Stimulated activated naive CD8-positive, alpha-beta T cell treated with anti-CD3 and anti-CD28 coated beads, Interleukin-15, amount 100 ng/mL, for 72 hours (primary cell): ENCODE data around the gene LCE2C.
"Not testable (repeated sequence)": the region's sequence is repeated elsewhere in the genome, so short reads cannot be mapped to it uniquely, and the experiment has no call there.

ENCODE experiments used
- ATAC-seq: fragments of 150-1000 bp; cut with Tn5 transposase; 2 replicates; pipeline ENCODE4 v1.10.0; 2021; ENCODE audit warnings: mild to moderate bottlenecking, moderate library complexity
- DNase-seq, 2 donors: peaks; one replicate each; pipeline ENCODE4 v3.0.0; 2021 to 2022
- H3K27ac Mint-ChIP-seq, 2 donors: one replicate each; pipeline ENCODE4 v1.8.0; 2022; ENCODE audit warnings: mild to moderate bottlenecking in 2 of 2, mixed read lengths in 2 of 2, moderate library complexity in 2 of 2
- H3K27me3 Mint-ChIP-seq: one replicate; pipeline ENCODE4 v1.8.0; 2022; ENCODE audit warnings: mixed read lengths
- H3K4me1 Mint-ChIP-seq: one replicate; pipeline ENCODE4 v1.8.0; 2022; ENCODE audit warnings: mild to moderate bottlenecking, mixed read lengths
- H3K4me3 Mint-ChIP-seq, 2 donors: one replicate each; pipeline ENCODE4 v1.8.0; 2022; ENCODE audit warnings: mild to moderate bottlenecking in 2 of 2, mixed read lengths in 2 of 2, moderate library complexity in 1 of 2
- H3K9me3 Mint-ChIP-seq, 2 donors: one replicate each; pipeline ENCODE4 v1.8.0; 2022; ENCODE audit warnings: mixed read lengths in 2 of 2

Gene LCE2C

GRCh38 chr1:152674983-152675382 lies at the start of gene LCE2C:
LCE2C (plus strand) TSS chr1:152675279; CDS start chr1:152676016, 737 bp downstream.
- H3K4me1 Mint-ChIP-seq, DNase-seq, ATAC-seq, H3K4me3 Mint-ChIP-seq, H3K9me3 Mint-ChIP-seq, H3K27ac Mint-ChIP-seq: not testable (repeated sequence)
- H3K27me3 Mint-ChIP-seq, result peaks cover 51% of the 10 kb centered on the region

- no peak overlapping the region for H3K4me3 Mint-ChIP-seq
- ATAC-seq (no peak), DNase-seq (no peak)
- no peaks in the 10 kb centered on the region for H3K4me1 Mint-ChIP-seq
- peaks cover 54% of the 10 kb centered on the region for H3K27me3 Mint-ChIP-seq
- no peak overlapping the region for H3K27ac Mint-ChIP-seq
- no peaks in the 10 kb centered on the region for H3K9me3 Mint-ChIP-seq
These were observed 48.3 kb upstream of the LCE2C start for GRCh38 chr1:152626744-152627143.

GRCh38 chr1:152630596-152630995 lies 44.5 kb upstream of the LCE2C start:
- no peak overlapping the region for H3K4me3 Mint-ChIP-seq
- ATAC-seq, result no peak
- H3K9me3 Mint-ChIP-seq, result no peaks in the 10 kb centered on the region
- peaks cover 46% of the 10 kb centered on the region for H3K27me3 Mint-ChIP-seq
- no peaks in the 10 kb centered on the region for H3K4me1 Mint-ChIP-seq
- DNase-seq, result no peak
- no peak overlapping the region for H3K27ac Mint-ChIP-seq

- DNase-seq (no peak), ATAC-seq (no peak)
- Mint-ChIP-seq H3K4me3 (no peak overlapping the region), H3K27me3 (peaks cover 13% of the 10 kb centered on the region), H3K4me1 (no peaks in the 10 kb centered on the region), H3K27ac (no peak overlapping the region), H3K9me3 (no peaks in the 10 kb centered on the region)
These were observed 34.7 kb upstream of the LCE2C start for GRCh38 chr1:152640351-152640750.

GRCh38 chr1:152643945-152644344 lies 31.1 kb upstream of the LCE2C start:
- H3K4me1 Mint-ChIP-seq, result no peaks in the 10 kb centered on the region
- H3K27me3 Mint-ChIP-seq, result peaks cover 30% of the 10 kb centered on the region
- H3K9me3 Mint-ChIP-seq, result no peaks in the 10 kb centered on the region
- no peak for DNase-seq
- ATAC-seq, result no peak
- H3K27ac Mint-ChIP-seq, result no peak overlapping the region
- H3K4me3 Mint-ChIP-seq, result no peak overlapping the region

- no peaks in the 10 kb centered on the region for H3K4me1 Mint-ChIP-seq
- peaks cover 30% of the 10 kb centered on the region for H3K27me3 Mint-ChIP-seq
- H3K9me3 Mint-ChIP-seq, result no peaks in the 10 kb centered on the region
- no peak for ATAC-seq
- no peak overlapping the region for H3K4me3 Mint-ChIP-seq
- no peak overlapping the region for H3K27ac Mint-ChIP-seq
- no peak for DNase-seq
These were observed 29.9 kb upstream of the LCE2C start for GRCh38 chr1:152645146-152645545.

- H3K4me1 Mint-ChIP-seq, result no peaks in the 10 kb centered on the region
- H3K27me3 Mint-ChIP-seq, result peaks cover 30% of the 10 kb centered on the region
These were observed 28.4 kb upstream of the LCE2C start for GRCh38 chr1:152646656-152647055.

GRCh38 chr1:152654110-152654509 lies 21.0 kb upstream of the LCE2C start:
- Mint-ChIP-seq H3K9me3 (no peaks in the 10 kb centered on the region), H3K4me3 (no peak overlapping the region), H3K27me3 (peaks cover 11% of the 10 kb centered on the region), H3K4me1 (peaks cover 4% of the 10 kb centered on the region), H3K27ac (no peak overlapping the region)
- ATAC-seq (peak; percentile 43), DNase-seq (peak; percentile 48 to 57)

More at GRCh38 chr1:152646656-152647055, 28.4 kb upstream of the LCE2C start:
- Mint-ChIP-seq H3K4me3 (no peak overlapping the region), H3K27ac (no peak overlapping the region), H3K9me3 (no peaks in the 10 kb centered on the region)
- no peak for ATAC-seq
- no peak for DNase-seq

GRCh38 chr1:152656459-152656858 lies 18.6 kb upstream of the LCE2C start:
- H3K4me1 Mint-ChIP-seq, result peaks cover 4% of the 10 kb centered on the region

GRCh38 chr1:152657677-152658076 lies 17.4 kb upstream of the LCE2C start:
- H3K27ac Mint-ChIP-seq, result no peak overlapping the region
- H3K4me1 Mint-ChIP-seq, result peaks cover 4% of the 10 kb centered on the region
- H3K4me3 Mint-ChIP-seq, result no peak overlapping the region
- ATAC-seq, result no peak
- H3K27me3 Mint-ChIP-seq, result peaks cover 11% of the 10 kb centered on the region
- no peaks in the 10 kb centered on the region for H3K9me3 Mint-ChIP-seq
- no peak for DNase-seq

More at GRCh38 chr1:152656459-152656858, 18.6 kb upstream of the LCE2C start:
- Mint-ChIP-seq H3K9me3 (no peaks in the 10 kb centered on the region), H3K27ac (no peak overlapping the region), H3K27me3 (peaks cover 11% of the 10 kb centered on the region), H3K4me3 (no peak overlapping the region)
- DNase-seq, result no peak
- no peak for ATAC-seq

GRCh38 chr1:152658649-152659048 lies 16.4 kb upstream of the LCE2C start:
- ATAC-seq (no peak), DNase-seq (no peak)
- Mint-ChIP-seq H3K4me1 (peaks cover 4% of the 10 kb centered on the region), H3K4me3 (no peak overlapping the region), H3K27ac (no peak overlapping the region), H3K27me3 (peaks cover 10% of the 10 kb centered on the region), H3K9me3 (no peaks in the 10 kb centered on the region)

- no peak within 1 kb of the TSS for H3K27ac Mint-ChIP-seq
- H3K27me3 Mint-ChIP-seq, result peaks cover 29% of the 10 kb centered on the region
- no peak for ATAC-seq
These were observed 12.0 kb upstream of the LCE2C start, which contains the start of gene LCE2D for GRCh38 chr1:152663098-152663497. LCE2D (plus strand) TSS chr1:152663380; CDS start chr1:152664106, 726 bp downstream.

GRCh38 chr1:152666171-152666570 lies 8.9 kb upstream of the LCE2C start:
- not testable (repeated sequence) for H3K27ac Mint-ChIP-seq, H3K4me1 Mint-ChIP-seq, DNase-seq, ATAC-seq, H3K4me3 Mint-ChIP-seq, H3K9me3 Mint-ChIP-seq
- peaks cover 29% of the 10 kb centered on the region for H3K27me3 Mint-ChIP-seq

More at GRCh38 chr1:152663098-152663497, 12.0 kb upstream of the LCE2C start, which contains the start of gene LCE2D:
- H3K4me3 Mint-ChIP-seq, result no peak within 1 kb of the TSS
- no peak for DNase-seq
- H3K9me3 Mint-ChIP-seq, result no peaks in the 10 kb centered on the region
- H3K4me1 Mint-ChIP-seq, result no peaks in the 10 kb centered on the region

GRCh38 chr1:152667648-152668047 lies 7.4 kb upstream of the LCE2C start:
- Mint-ChIP-seq H3K4me3 (no peak overlapping the region), H3K27ac (no peak overlapping the region), H3K4me1 (no peaks in the 10 kb centered on the region), H3K27me3 (peaks cover 31% of the 10 kb centered on the region), H3K9me3 (no peaks in the 10 kb centered on the region)
- ATAC-seq (no peak), DNase-seq (no peak)

GRCh38 chr1:152673016-152673415 lies 2.1 kb upstream of the LCE2C start:
- no peaks in the 10 kb centered on the region for H3K4me1 Mint-ChIP-seq
- H3K9me3 Mint-ChIP-seq, result no peaks in the 10 kb centered on the region
- no peak overlapping the region for H3K4me3 Mint-ChIP-seq
- H3K27ac Mint-ChIP-seq, result no peak overlapping the region
- ATAC-seq (no peak), DNase-seq (no peak)
- H3K27me3 Mint-ChIP-seq, result peaks cover 32% of the 10 kb centered on the region

- DNase-seq (no peak), ATAC-seq (no peak)
- Mint-ChIP-seq H3K9me3 (no peaks in the 10 kb centered on the region), H3K4me3 (no peak overlapping the region), H3K27ac (no peak overlapping the region), H3K4me1 (no peaks in the 10 kb centered on the region), H3K27me3 (peaks cover 61% of the 10 kb centered on the region)
These were observed 4.4 kb downstream of the LCE2C start for GRCh38 chr1:152679459-152679858.

- DNase-seq (no peak), ATAC-seq (no peak)
- no peak overlapping the region for H3K4me3 Mint-ChIP-seq
- H3K27ac Mint-ChIP-seq, result no peak overlapping the region
- no peaks in the 10 kb centered on the region for H3K4me1 Mint-ChIP-seq
- H3K9me3 Mint-ChIP-seq, result no peaks in the 10 kb centered on the region
- peaks cover 55% of the 10 kb centered on the region for H3K27me3 Mint-ChIP-seq
These were observed 6.5 kb downstream of the LCE2C start for GRCh38 chr1:152681616-152682015.
